ENCODE data around the gene CTSE.

Gene CTSE

GRCh38 chr1:205991237-205991636, 32.5 kb downstream of the CTSE start:
- TF ChIP-seq CTCF (IDR thresholded peaks at IDR 0.05; ENCODE audit: low read depth, low read length), result no peak

GRCh38 chr1:205990226-205990625, 33.5 kb downstream of the CTSE start:
- TF ChIP-seq CTCF (IDR thresholded peaks at IDR 0.05; ENCODE audit: low read depth, low read length), result no peak
- H3K4me3 ChIP-seq (ENCODE audit: low read depth, low read length), result no peak overlapping the region

More at GRCh38 chr1:205991237-205991636, 32.5 kb downstream of the CTSE start:
- H3K4me3 ChIP-seq (ENCODE audit: low read depth, low read length), result no peak overlapping the region

DNA sequence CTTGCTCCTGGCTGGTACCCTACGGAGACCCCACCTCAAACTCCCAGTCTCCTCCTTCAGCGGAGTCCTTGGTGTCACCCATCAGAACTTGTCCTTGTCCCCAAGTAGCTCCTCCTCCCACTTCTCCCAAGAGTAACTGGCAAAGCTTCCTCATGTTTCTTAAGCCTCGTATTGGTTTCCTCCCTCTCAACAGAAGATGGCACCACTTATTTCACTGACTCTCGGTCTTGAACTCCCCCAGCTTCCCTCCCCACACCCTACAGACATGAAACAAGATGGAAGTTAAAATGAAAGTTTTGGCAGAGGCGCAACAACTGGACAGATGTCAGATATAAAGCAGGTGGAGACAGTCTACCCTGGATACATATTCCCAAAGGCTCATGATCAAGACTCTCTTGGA, 33.9 kb downstream of the CTSE start:
- no peak overlapping the region for H3K4me3 ChIP-seq (ENCODE audit: low read depth, low read length)
- no peak for TF ChIP-seq CTCF (IDR thresholded peaks at IDR 0.05; ENCODE audit: low read depth, low read length)

DNA sequence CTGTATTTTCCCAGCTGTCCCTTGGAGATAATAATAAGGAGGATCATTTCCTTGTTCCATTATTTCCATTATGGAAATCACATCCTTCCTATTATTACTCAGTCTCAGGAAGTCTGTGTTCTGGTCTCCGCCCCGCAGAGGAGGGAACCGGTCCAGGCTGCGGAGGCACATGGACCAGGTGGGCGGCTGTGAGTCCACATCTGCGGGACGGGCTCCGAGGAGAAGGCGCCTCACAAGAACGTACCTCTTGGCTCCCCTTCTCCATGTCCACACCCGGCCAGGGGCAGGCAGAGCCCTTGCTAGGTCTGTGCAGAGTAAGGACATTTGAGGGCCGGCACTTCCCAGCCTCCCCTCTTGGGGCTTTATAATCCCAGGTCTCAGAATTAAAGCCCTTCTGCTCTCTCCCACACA, 35.1 kb downstream of the CTSE start:
- no peak overlapping the region for H3K4me3 ChIP-seq (ENCODE audit: low read depth, low read length)
- TF ChIP-seq CTCF (IDR thresholded peaks at IDR 0.05; ENCODE audit: low read depth, low read length), result no peak

GRCh38 chr1:205986861-205987260, 36.8 kb downstream of the CTSE start:
- TF ChIP-seq CTCF (IDR thresholded peaks at IDR 0.05; ENCODE audit: low read depth, low read length), result no peak
- H3K4me3 ChIP-seq (ENCODE audit: low read depth, low read length), result no peak overlapping the region

- TF ChIP-seq CTCF (IDR thresholded peaks at IDR 0.05; ENCODE audit: low read depth, low read length), result no peak
- no peak overlapping the region for H3K4me3 ChIP-seq (ENCODE audit: low read depth, low read length)
Observed at GRCh38 chr1:205986292-205986691, 37.4 kb downstream of the CTSE start.

GRCh38 chr1:205985330-205986005, 38.2 kb downstream of the CTSE start:
- no peak for TF ChIP-seq CTCF (IDR thresholded peaks at IDR 0.05; ENCODE audit: low read depth, low read length)

More at GRCh38 chr1:205985330-205986005, 38.2 kb downstream of the CTSE start:
- H3K4me3 ChIP-seq (ENCODE audit: low read depth, low read length), result no peak overlapping the region
